ENCODE measurements around the gene CEACAM4.

GRCh38 chr19:41601771-41602170 is 25.1 kb downstream of the CEACAM4 start:
- TF ChIP-seq, protein P1, sequence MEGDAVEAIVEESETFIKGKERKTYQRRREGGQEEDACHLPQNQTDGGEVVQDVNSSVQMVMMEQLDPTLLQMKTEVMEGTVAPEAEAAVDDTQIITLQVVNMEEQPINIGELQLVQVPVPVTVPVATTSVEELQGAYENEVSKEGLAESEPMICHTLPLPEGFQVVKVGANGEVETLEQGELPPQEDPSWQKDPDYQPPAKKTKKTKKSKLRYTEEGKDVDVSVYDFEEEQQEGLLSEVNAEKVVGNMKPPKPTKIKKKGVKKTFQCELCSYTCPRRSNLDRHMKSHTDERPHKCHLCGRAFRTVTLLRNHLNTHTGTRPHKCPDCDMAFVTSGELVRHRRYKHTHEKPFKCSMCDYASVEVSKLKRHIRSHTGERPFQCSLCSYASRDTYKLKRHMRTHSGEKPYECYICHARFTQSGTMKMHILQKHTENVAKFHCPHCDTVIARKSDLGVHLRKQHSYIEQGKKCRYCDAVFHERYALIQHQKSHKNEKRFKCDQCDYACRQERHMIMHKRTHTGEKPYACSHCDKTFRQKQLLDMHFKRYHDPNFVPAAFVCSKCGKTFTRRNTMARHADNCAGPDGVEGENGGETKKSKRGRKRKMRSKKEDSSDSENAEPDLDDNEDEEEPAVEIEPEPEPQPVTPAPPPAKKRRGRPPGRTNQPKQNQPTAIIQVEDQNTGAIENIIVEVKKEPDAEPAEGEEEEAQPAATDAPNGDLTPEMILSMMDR (IDR thresholded peaks at IDR 0.05; ENCODE audit: low read length) = no peak
- TF ChIP-seq EZH2 (IDR thresholded peaks at IDR 0.05; ENCODE audit: borderline replicate concordance, low read length) = no peak

Data from OCI-LY1 (cell line).